ENCODE results near the gene GFI1B.
"Not testable (repeated sequence)": the region's sequence is repeated elsewhere in the genome, so short reads cannot be mapped to it uniquely, and the experiment has no call there.

Gene GFI1B

GRCh38 chr9:133030317-133031129 is 52.0 kb downstream of the GFI1B start, which contains the start of gene GTF3C5:
GTF3C5 (plus strand) TSS chr9:133030997; CDS start chr9:133031012, 15 bp downstream.
- Mint-ChIP-seq H3K36me3 (ENCODE audit: low read depth) (peaks cover 19% of the 10 kb centered on the region), H3K4me1 (ENCODE audit: low read depth) (peaks cover 28% of the 10 kb centered on the region), H3K4me3 (peak within 1 kb of the TSS; percentile 92), H3K27ac (peak within 1 kb of the TSS; percentile 89), H3K9me3 (no peaks in the 10 kb centered on the region), H3K27me3 (ENCODE audit: low read depth) (no peaks in the 10 kb centered on the region)
- peak; percentile 92 for DNase-seq (ENCODE audit: low spot score)

GRCh38 chr9:133031130-133031422 is 52.6 kb downstream of the GFI1B start:
- DNase-seq (ENCODE audit: low spot score) = no peak
- peaks cover 19% of the 10 kb centered on the region for H3K36me3 Mint-ChIP-seq (ENCODE audit: low read depth)
- H3K27ac Mint-ChIP-seq = peak overlapping the region; percentile 89
- no peaks in the 10 kb centered on the region for H3K27me3 Mint-ChIP-seq (ENCODE audit: low read depth)
- peaks cover 28% of the 10 kb centered on the region for H3K4me1 Mint-ChIP-seq (ENCODE audit: low read depth)
- no peaks in the 10 kb centered on the region for H3K9me3 Mint-ChIP-seq
- peak overlapping the region; percentile 92 for H3K4me3 Mint-ChIP-seq

- Mint-ChIP-seq H3K36me3 (ENCODE audit: low read depth) (peaks cover 20% of the 10 kb centered on the region), H3K27ac (peak overlapping the region; percentile 89), H3K4me3 (peak overlapping the region; percentile 92), H3K9me3 (no peaks in the 10 kb centered on the region), H3K27me3 (ENCODE audit: low read depth) (no peaks in the 10 kb centered on the region), H3K4me1 (ENCODE audit: low read depth) (peaks cover 28% of the 10 kb centered on the region)
- no peak for DNase-seq (ENCODE audit: low spot score)
These were observed 53.0 kb downstream of the GFI1B start for GRCh38 chr9:133031496-133031911.

- no peaks in the 10 kb centered on the region for H3K9me3 Mint-ChIP-seq
- H3K36me3 Mint-ChIP-seq (ENCODE audit: low read depth) = peaks cover 20% of the 10 kb centered on the region
- H3K27ac Mint-ChIP-seq = peak overlapping the region; percentile 89
- H3K4me1 Mint-ChIP-seq (ENCODE audit: low read depth) = peaks cover 26% of the 10 kb centered on the region
- H3K4me3 Mint-ChIP-seq = peak overlapping the region; percentile 92
- no peak for DNase-seq (ENCODE audit: low spot score)
- no peaks in the 10 kb centered on the region for H3K27me3 Mint-ChIP-seq (ENCODE audit: low read depth)
These were observed 53.7 kb downstream of the GFI1B start for GRCh38 chr9:133032171-133032570.

- H3K4me1 Mint-ChIP-seq (ENCODE audit: low read depth) = peaks cover 26% of the 10 kb centered on the region
- no peak overlapping the region for H3K4me3 Mint-ChIP-seq
- H3K36me3 Mint-ChIP-seq (ENCODE audit: low read depth) = peaks cover 19% of the 10 kb centered on the region
- no peak for DNase-seq (ENCODE audit: low spot score)
- no peaks in the 10 kb centered on the region for H3K27me3 Mint-ChIP-seq (ENCODE audit: low read depth)
- H3K27ac Mint-ChIP-seq = no peak overlapping the region
- no peaks in the 10 kb centered on the region for H3K9me3 Mint-ChIP-seq
These were observed 57.2 kb downstream of the GFI1B start for GRCh38 chr9:133035669-133036068.

GRCh38 chr9:133037775-133038515 is 59.5 kb downstream of the GFI1B start:
- Mint-ChIP-seq H3K4me3 (no peak overlapping the region), H3K27ac (no peak overlapping the region), H3K9me3 (no peaks in the 10 kb centered on the region), H3K4me1 (ENCODE audit: low read depth) (peaks cover 11% of the 10 kb centered on the region), H3K27me3 (ENCODE audit: low read depth) (no peaks in the 10 kb centered on the region), H3K36me3 (ENCODE audit: low read depth) (peaks cover 13% of the 10 kb centered on the region)
- DNase-seq (ENCODE audit: low spot score) = no peak

GRCh38 chr9:133040892-133041479 is 62.5 kb downstream of the GFI1B start:
- peak; percentile 33 for DNase-seq (ENCODE audit: low spot score)
- peaks cover 34% of the 10 kb centered on the region for H3K36me3 Mint-ChIP-seq (ENCODE audit: low read depth)
- not testable (repeated sequence) for H3K27me3 Mint-ChIP-seq (ENCODE audit: low read depth); H3K27ac Mint-ChIP-seq; H3K9me3 Mint-ChIP-seq; H3K4me1 Mint-ChIP-seq (ENCODE audit: low read depth); H3K4me3 Mint-ChIP-seq
